Endometrial microvascular endothelial cells (primary cell): ENCODE measurements around the gene EID3. TPM values are rescaled to one million over a fixed set of nuclear protein-coding genes. Genes with fewer than 3 reads are reported as not detected.

Source experiments
- in situ Hi-C: cut with HindIII; loops from 2 replicates; pipeline ENCODE4 v1.10.0; 2017; ENCODE audit warnings: low sequenced_read_pairs, low pct_unique_long_range_greater_than_20kb; ENCODE audit errors: inconsistent ontology term
- total RNA-seq: library from RNA; depleted of rRNA; stranded (reverse); fragments of >200 nt; gene quantifications from one replicate; pipeline ENCODE4 v1.2.3, GENCODE V29; 2015; ENCODE audit errors: inconsistent ontology term

Gene EID3
- total RNA-seq, 1 donor from 2014 or later: 1.5 TPM

DNA sequence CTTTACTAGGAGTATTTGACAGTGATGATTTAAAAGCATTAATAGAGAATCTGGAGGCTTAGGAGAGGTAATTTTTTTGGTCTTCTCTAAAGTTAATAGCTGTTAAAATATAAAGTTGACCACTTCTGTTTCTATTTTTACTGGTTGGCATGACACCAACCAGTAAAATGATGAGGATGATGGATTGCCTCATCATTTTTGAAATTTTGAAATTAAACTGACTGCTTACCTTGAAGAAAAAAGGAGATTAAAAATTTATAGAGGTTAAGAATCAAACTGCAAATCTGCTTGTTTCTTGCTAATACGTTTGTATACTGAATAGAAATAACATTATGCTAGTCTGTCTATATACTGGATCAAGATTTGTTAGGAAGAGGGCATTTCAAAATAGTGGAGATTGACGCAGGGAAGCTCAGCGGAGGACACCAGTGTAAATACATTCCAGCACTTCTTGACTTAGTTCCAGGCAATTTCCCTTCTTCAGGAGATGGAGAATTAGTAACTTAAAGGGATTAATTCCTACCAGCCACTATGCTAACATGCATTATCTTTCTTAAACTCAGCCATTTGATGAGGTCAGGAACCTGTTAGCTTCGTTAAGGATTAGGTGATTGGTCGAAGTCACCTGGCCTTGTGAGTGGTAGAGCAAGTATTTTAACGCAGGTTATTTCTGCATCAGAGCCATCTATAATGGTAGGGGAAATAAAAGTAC lies 3.6 kb downstream of the EID3 start:
- in situ Hi-C loops: loop anchor here (25.0 kb wide), 1 partner anchor 95 kb away; the partner anchor contains the start of gene TXNRD1

DNA sequence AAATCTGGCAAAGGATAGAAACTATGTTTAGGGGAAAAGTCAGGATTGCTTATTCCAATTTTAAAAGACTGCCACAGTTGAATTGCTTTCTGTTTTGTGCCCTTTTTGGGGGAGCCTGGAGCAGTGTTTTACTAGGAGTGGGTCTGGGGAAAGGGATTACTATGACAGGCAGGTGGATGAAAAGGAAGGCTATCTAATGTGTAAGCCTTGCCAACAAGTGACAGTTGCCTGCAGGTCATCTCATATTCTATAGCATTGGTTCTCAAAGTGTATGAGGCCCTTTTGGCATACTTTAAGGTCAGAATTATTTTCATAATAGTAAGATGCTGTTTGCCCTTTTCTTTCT lies 4.1 kb downstream of the EID3 start:
- in situ Hi-C loops: loop anchor here (25.0 kb wide), 1 partner anchor 95 kb away; the partner anchor contains the start of gene TXNRD1

- in situ Hi-C loops: loop anchor here (25.0 kb wide), 1 partner anchor 97 kb away; the partner anchor contains the start of gene TXNRD1
Observed at GRCh38 chr12:104309446-104309993, 6.0 kb downstream of the EID3 start.

DNA sequence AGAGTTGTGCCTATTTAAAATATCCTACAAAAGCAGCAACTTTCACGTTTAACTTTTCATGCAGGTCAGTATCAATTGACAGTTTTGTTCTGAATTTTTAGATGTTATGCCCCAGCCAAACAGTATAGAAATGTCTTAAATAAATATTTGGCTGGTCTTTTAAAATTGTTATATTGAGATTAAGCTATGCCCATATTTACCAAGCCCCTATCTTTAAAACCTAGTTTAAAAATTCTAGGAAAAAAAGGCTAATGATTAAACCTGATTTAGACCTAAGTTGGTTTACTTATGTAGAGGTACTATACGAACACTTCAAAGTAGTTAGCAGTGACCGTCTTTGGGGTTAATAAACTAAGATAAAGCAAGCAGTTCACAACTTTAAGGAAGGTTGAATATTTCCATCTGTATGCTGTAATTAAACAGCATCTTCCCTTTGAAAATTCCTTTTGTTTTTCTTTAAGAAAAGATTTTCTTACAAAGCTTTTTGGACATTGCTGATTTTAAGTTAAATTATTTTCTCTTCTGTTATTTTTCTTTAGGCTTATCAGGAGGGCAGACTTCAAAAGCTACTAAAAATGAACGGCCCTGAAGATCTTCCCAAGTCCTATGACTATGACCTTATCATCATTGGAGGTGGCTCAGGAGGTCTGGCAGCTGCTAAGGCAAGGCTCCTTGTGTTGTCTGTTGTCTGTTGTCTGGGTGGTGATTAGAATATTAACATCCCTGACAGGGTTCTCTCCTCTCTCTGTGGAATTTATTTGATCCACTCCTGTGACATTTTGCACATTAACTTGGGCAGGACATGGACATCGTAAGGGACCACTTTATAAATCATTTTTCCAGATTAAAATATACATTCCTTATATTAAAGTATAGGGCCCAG lies 7.5 kb downstream of the EID3 start:
- in situ Hi-C loops: loop anchor here (25.0 kb wide), 1 partner anchor 99 kb away; the partner anchor contains the start of gene TXNRD1

- in situ Hi-C loops: loop anchor here (25.0 kb wide), 1 partner anchor 100 kb away; the partner anchor contains the start of gene TXNRD1
Observed at GRCh38 chr12:104312202-104312601, 8.7 kb downstream of the EID3 start.

- in situ Hi-C loops: loop anchor here (25.0 kb wide), 1 partner anchor 100 kb away; the partner anchor contains the start of gene TXNRD1
Observed at GRCh38 chr12:104312654-104313053, 9.1 kb downstream of the EID3 start.

GRCh38 chr12:104313568-104314241 lies 10.2 kb downstream of the EID3 start:
- in situ Hi-C loops: loop anchor here (25.0 kb wide), 1 partner anchor 101 kb away; the partner anchor contains the start of gene TXNRD1

DNA sequence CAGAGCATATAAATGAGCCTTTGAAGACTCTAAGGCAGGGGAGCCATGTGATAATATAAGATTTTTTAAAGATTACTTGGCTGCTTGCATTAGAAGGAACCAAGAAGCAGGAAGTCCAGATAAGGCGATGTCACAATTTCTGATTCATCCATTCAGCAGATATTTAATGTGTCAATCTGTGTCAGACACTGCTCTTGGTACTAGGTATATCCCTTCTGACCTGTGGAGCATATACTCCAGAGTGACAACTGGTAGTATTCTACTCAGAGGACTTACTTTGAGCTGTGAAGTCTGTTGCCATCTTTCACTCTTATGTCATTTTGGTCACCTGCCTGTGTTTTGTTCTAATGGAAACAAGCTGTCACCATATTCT lies 10.7 kb downstream of the EID3 start:
- in situ Hi-C loops: loop anchor here (25.0 kb wide), 1 partner anchor 102 kb away; the partner anchor contains the start of gene TXNRD1

- in situ Hi-C loops: loop anchor here (25.0 kb wide), 1 partner anchor 103 kb away; the partner anchor contains the start of gene TXNRD1
Observed at GRCh38 chr12:104315326-104316224, 12.0 kb downstream of the EID3 start.

DNA sequence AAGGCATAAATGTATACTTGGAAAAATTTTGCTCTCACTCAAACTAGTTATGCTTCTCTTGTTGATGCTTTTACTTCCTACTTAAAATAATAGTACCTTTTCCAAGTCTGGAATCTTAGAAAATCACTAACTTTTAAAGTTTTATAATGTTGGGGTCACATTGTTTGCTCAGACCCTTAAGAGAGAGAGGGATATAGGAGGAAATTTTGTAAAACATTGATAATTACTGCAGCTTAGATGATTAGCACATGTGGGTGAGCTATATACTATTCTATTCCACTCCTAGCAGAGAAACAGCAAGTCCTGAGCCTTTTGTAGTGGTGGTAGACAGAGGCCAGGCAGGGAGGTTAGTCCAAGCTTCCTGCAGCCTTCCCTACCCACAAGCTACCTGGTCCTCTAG lies 13.4 kb downstream of the EID3 start:
- in situ Hi-C loops: loop anchor here (25.0 kb wide), 1 partner anchor 105 kb away; the partner anchor contains the start of gene TXNRD1

GRCh38 chr12:104317538-104318210 lies 14.1 kb downstream of the EID3 start:
- in situ Hi-C loops: loop anchor here (25.0 kb wide), 1 partner anchor 105 kb away; the partner anchor contains the start of gene TXNRD1

DNA sequence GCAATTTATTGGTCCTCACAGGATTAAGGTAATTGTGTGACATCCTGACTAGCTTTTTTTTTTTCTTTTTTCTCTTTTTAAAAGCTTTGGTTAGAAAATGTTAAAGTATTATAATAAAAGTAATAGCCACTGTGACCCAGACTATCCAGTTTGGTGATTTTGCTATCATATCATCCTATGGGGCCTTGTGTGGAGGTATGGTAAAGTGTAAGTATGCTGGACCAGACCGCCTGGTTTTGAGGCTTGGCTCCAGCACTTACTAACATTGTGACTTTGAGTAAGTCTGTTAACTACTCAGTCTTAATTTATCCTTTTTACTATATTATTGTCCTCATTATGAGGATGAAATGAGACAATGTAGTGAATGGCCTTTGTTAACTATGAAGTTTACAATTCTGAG lies 15.5 kb downstream of the EID3 start:
- in situ Hi-C loops: loop anchor here (25.0 kb wide), 1 partner anchor 107 kb away; the partner anchor contains the start of gene TXNRD1

- in situ Hi-C loops: loop anchor here (25.0 kb wide), 1 partner anchor 108 kb away; the partner anchor contains the start of gene TXNRD1
Observed at GRCh38 chr12:104319918-104320626, 16.5 kb downstream of the EID3 start.

GRCh38 chr12:104320627-104321024 lies 17.1 kb downstream of the EID3 start:
- in situ Hi-C loops: loop anchor here (25.0 kb wide), 1 partner anchor 108 kb away; the partner anchor contains the start of gene TXNRD1

- in situ Hi-C loops: loop anchor here (25.0 kb wide), 1 partner anchor 110 kb away; the partner anchor contains the start of gene TXNRD1
Observed at GRCh38 chr12:104321949-104322348, 18.4 kb downstream of the EID3 start.

DNA sequence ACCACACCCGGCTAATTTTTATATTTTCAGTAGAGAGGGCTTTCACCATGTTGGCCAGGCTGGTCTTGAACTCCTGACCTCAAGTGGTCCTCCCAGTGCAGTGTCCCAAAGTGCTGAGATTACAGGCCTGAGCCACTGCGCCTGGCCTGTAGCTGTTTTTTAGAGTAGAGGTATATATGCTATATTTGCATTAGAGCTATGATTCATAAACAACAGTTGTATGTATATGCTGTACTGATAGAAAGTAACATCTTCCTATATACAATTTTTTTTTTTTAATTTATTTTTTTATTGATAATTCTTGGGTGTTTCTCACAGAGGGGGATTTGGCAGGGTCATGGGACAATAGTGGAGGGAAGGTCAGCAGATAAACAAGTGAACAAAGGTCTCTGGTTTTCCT lies 19.0 kb downstream of the EID3 start:
- in situ Hi-C loops: loop anchor here (25.0 kb wide), 1 partner anchor 110 kb away; the partner anchor contains the start of gene TXNRD1
